ENCODE data around the gene CCDC174. TPM values are rescaled to one million over a fixed set of nuclear protein-coding genes. Genes with fewer than 3 reads are reported as not detected.

CCDC174 gene
- total and polyA plus RNA-seq, 4 donors: 4.9 to 14.2 (median 7.0) TPM

GRCh38 chr3:14605067-14605466, 46.5 kb upstream of the CCDC174 start (continued):
- TF ChIP-seq REST (IDR thresholded peaks at IDR 0.05) (no peak), ATF3 (IDR thresholded peaks at IDR 0.05) (no peak), TAF1 (conservative IDR thresholded peaks at IDR 0.05) (no peak), SP1 (IDR thresholded peaks at IDR 0.05) (no peak)

- no peak overlapping the region for H3K4me3 ChIP-seq (ENCODE audit: low read depth in 1 of 3, low read length in 3 of 3)
- no peak for DNase-seq (ENCODE audit: low spot score)
- H3K36me3 ChIP-seq (ENCODE audit: control insufficient read depth in 4 of 4, insufficient read depth in 3 of 4, low read depth in 1 of 4, low read length in 3 of 4): no peaks in the 10 kb centered on the region
- H3K9me3 ChIP-seq (ENCODE audit: control insufficient read depth in 4 of 4, low read length in 3 of 4): no peaks in the 10 kb centered on the region
- H3K9ac ChIP-seq (ENCODE audit: low read depth in 1 of 2, low read length in 2 of 2): no peak overlapping the region
- WGBS: 78% methylated on average over 8 of the region's 8 CpGs
- TF ChIP-seq REST (IDR thresholded peaks at IDR 0.05): no peak
- no peak for TF ChIP-seq GABPA (IDR thresholded peaks at IDR 0.05 in 1 of 2, conservative IDR thresholded peaks at IDR 0.05 in 1 of 2)
- no peak for TF ChIP-seq HNF4G (IDR thresholded peaks at IDR 0.05)
- TF ChIP-seq JUND (IDR thresholded peaks at IDR 0.05): no peak
- no peak for TF ChIP-seq EGR1 (IDR thresholded peaks at IDR 0.05; ENCODE audit: low read depth in 2 of 2)
- no peak for TF ChIP-seq ZBTB33 (IDR thresholded peaks at IDR 0.05)
- TF ChIP-seq HNF4A (conservative IDR thresholded peaks at IDR 0.05): no peak
- TF ChIP-seq RAD21 (IDR thresholded peaks at IDR 0.05): no peak
- TF ChIP-seq TAF1 (conservative IDR thresholded peaks at IDR 0.05): no peak
- TF ChIP-seq FOXA2 (IDR thresholded peaks at IDR 0.05): no peak
- TF ChIP-seq YY1 (IDR thresholded peaks at IDR 0.05): no peak
- no peak for TF ChIP-seq CTCF (IDR thresholded peaks at IDR 0.05; ENCODE audit: low read depth, low read length, missing input control)
- no peak for TF ChIP-seq ATF3 (IDR thresholded peaks at IDR 0.05)
- TF ChIP-seq RXRA (IDR thresholded peaks at IDR 0.05): no peak
- TF ChIP-seq MAX (IDR thresholded peaks at IDR 0.05): no peak
- no peak for TF ChIP-seq SP1 (IDR thresholded peaks at IDR 0.05)
- TF ChIP-seq NR2F2 (IDR thresholded peaks at IDR 0.05): no peak
- no peak overlapping the region for H3K27ac ChIP-seq (ENCODE audit: low read depth in 1 of 2, low read length in 2 of 2)
- peaks cover 5 to 10% (median 6%) of the 10 kb centered on the region in 4 donors for H3K4me1 ChIP-seq (ENCODE audit: control insufficient read depth in 4 of 4, insufficient read depth in 4 of 4, low read length in 3 of 4)
- H3K27me3 ChIP-seq (ENCODE audit: control insufficient read depth in 4 of 4, insufficient read depth in 4 of 4, low read length in 3 of 4): peaks cover 0 to 4% (median 1%) of the 10 kb centered on the region in 4 donors
These were observed 45.8 kb upstream of the CCDC174 start for GRCh38 chr3:14605744-14606143.

Measured in liver (tissue), 9 donors.